ENCODE results near the gene CUEDC2. TPM values are rescaled to one million over a fixed set of nuclear protein-coding genes. Genes with fewer than 3 reads are reported as not detected.

Gene CUEDC2
- total and polyA plus RNA-seq, 10 of the 15 experiments (the other 5 are each of a cell fraction or from before 2014, with no cell fraction given), result 20.4 to 121 (median 75.0) TPM

DNA sequence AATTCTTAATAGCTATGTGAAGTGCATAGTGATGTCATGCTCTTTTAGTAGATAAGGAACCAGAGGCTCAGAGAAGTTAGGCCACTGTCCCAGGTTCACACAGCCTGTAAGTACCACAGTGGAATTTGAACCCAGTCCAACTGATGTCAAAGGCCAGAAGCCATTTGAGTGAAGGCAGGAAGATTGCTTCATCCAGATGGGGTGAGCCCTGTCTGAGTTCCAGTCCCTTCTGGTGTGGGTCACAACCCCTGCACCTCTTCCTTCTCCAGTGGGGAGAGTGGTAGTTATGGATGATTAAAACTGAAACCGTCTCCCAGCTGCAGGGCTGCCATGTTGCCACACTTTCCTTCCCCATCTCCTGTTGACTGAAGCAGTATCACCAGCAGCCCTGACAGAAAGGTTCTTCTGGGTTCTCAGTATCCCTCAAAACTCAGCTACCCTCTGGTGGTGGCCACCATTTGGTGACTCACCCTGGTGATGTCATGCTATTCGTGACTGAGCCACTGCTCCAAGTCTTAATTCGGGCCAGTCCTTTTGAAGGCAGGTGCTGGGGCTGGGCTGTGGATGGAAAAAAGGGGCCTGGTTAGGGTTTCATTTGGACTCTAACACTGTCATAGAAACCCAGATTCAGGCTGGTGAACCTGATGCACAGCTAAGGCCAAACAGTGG lies 20.4 kb upstream of the CUEDC2 start (continued):
- TF ChIP-seq, protein P1, sequence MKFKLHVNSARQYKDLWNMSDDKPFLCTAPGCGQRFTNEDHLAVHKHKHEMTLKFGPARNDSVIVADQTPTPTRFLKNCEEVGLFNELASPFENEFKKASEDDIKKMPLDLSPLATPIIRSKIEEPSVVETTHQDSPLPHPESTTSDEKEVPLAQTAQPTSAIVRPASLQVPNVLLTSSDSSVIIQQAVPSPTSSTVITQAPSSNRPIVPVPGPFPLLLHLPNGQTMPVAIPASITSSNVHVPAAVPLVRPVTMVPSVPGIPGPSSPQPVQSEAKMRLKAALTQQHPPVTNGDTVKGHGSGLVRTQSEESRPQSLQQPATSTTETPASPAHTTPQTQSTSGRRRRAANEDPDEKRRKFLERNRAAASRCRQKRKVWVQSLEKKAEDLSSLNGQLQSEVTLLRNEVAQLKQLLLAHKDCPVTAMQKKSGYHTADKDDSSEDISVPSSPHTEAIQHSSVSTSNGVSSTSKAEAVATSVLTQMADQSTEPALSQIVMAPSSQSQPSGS (IDR thresholded peaks at IDR 0.05; ENCODE audit: low read length), result peak; percentile 57

DNA sequence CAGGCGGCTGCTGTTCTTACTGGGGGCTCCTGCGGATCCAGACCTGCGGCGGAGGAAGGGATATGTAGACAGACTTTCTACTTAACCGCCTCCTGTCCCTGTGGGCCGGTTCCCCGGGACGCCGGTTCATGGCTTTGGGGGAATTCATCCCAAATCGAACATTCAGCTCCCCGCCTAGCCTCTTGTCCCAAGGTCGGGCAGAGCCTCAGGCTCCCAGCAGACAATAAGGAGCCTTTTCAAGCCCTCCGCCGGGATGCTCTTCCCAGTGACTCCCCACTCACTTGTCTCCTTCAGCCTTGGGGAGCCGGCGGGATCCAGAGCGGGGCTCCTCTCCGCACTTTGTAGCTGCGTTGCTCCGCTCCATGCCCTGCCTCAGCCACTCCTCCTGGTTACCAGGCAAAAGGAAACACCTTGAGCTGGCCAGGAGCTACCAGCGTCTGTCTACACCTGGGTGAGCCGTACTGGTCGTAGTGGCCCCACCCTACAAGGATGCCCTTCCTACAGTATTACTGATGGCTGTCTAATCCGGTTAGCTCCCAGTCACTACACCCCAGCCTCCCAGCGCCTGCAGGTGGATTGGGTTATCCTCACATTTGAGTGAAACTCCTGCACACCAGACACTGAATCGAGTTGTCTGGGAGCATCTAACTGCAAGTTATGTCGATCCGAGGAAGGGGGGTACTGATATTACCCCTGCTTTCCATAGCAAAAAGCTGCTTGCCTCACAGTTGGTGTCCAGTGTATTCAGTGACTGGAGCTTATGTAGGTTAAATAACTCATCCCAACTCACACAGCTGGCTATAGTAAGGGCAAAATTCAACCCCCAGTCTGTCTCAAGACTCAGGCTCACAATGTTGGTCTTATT lies 19.0 kb upstream of the CUEDC2 start, which contains the start of gene C10orf95:
TSS of gene C10orf95 (minus strand) at position 439 of the 865 bp plus-strand sequence. CDS start 450 bp downstream, outside the sequence.
- ChIA-PET RAD21 (ENCODE audit: unreplicated experiment) (interaction anchor here (0.6 to 3.7 kb wide), 16 partner anchors 9 to 296 kb away, joined by 3 to 20 read pairs (median 4); partner anchors contain the start of genes ACTR1A, CUEDC2, FBXL15 and NFKB2), SMC1A (ENCODE audit: uncharacterized antibody, unreplicated experiment) (interaction anchor here (0.6 to 3.4 kb wide), 9 partner anchors 11 to 98 kb away, joined by 3 to 23 read pairs (median 4); partner anchors contain the start of genes ACTR1A and NFKB2), CTCF (interaction anchor here (0.8 to 4.0 kb wide), 20 partner anchors 10 to 319 kb away, joined by 3 to 21 read pairs (median 3); partner anchors contain the start of genes ACTR1A, CUEDC2, FBXL15 and PPRC1), POLR2A (interaction anchor here (0.5 to 6.1 kb wide), 21 partner anchors 10 to 221 kb away, joined by 3 to 69 read pairs (median 5); partner anchors contain the start of genes ACTR1A, CUEDC2, FBXL15 and NFKB2)
- ATAC-seq, result peak; percentile 2; the same call in 1 of the 3 replicates
- TF ChIP-seq, protein P2, sequence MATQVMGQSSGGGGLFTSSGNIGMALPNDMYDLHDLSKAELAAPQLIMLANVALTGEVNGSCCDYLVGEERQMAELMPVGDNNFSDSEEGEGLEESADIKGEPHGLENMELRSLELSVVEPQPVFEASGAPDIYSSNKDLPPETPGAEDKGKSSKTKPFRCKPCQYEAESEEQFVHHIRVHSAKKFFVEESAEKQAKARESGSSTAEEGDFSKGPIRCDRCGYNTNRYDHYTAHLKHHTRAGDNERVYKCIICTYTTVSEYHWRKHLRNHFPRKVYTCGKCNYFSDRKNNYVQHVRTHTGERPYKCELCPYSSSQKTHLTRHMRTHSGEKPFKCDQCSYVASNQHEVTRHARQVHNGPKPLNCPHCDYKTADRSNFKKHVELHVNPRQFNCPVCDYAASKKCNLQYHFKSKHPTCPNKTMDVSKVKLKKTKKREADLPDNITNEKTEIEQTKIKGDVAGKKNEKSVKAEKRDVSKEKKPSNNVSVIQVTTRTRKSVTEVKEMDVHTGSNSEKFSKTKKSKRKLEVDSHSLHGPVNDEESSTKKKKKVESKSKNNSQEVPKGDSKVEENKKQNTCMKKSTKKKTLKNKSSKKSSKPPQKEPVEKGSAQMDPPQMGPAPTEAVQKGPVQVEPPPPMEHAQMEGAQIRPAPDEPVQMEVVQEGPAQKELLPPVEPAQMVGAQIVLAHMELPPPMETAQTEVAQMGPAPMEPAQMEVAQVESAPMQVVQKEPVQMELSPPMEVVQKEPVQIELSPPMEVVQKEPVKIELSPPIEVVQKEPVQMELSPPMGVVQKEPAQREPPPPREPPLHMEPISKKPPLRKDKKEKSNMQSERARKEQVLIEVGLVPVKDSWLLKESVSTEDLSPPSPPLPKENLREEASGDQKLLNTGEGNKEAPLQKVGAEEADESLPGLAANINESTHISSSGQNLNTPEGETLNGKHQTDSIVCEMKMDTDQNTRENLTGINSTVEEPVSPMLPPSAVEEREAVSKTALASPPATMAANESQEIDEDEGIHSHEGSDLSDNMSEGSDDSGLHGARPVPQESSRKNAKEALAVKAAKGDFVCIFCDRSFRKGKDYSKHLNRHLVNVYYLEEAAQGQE (IDR thresholded peaks at IDR 0.05; ENCODE audit: low read depth, low read length), result no peak
- TF ChIP-seq CHD4 (IDR thresholded peaks at IDR 0.05), result no peak
- no peak for TF ChIP-seq KLF5 (IDR thresholded peaks at IDR 0.05; ENCODE audit: partially characterized antibody)
- TF ChIP-seq ASH2L (IDR thresholded peaks at IDR 0.05; ENCODE audit: borderline replicate concordance, low read depth), result no peak
- TF ChIP-seq NFYB (IDR thresholded peaks at IDR 0.05; ENCODE audit: insufficient read depth, low read depth, low read length), result no peak
- Histone ChIP-seq H3K9me3 (replicated peaks; ENCODE audit: control insufficient read depth, insufficient read depth, low read length) (no peaks in the 10 kb centered on the region), H4K20me1 (ENCODE audit: control insufficient read depth, insufficient read depth) (no peaks in the 10 kb centered on the region), H2AFZ (ENCODE audit: control insufficient read depth, low read depth, low read length) (peak within 1 kb of the TSS; percentile 85), H3K9ac (ENCODE audit: control insufficient read depth, insufficient read depth, low read length) (peak within 1 kb of the TSS; percentile 90), H3K79me2 (ENCODE audit: control insufficient read depth, insufficient read depth, low read length) (peaks cover 21% of the 10 kb centered on the region), H3K27me3 (replicated peaks in 1 of 2; ENCODE audit: control insufficient read depth in 2 of 2, insufficient read depth in 2 of 2, low read length in 1 of 2) (no peaks in the 10 kb centered on the region), H3K27ac (ENCODE audit: control insufficient read depth, insufficient read depth) (peak within 1 kb of the TSS; percentile 88), H3K4me1 (ENCODE audit: control insufficient read depth, insufficient read depth, low read length) (peaks cover 18% of the 10 kb centered on the region), H3K36me3 (ENCODE audit: control insufficient read depth in 2 of 2, insufficient read depth in 2 of 2, low read length in 1 of 2) (no peaks in the 10 kb centered on the region; a peak in 1 of 4 replicates), H3K4me2 (ENCODE audit: control insufficient read depth, insufficient read depth) (peak within 1 kb of the TSS; percentile 93), H3K4me3 (peak within 1 kb of the TSS; percentile 99)
- in situ Hi-C loops (cut with MboI) (no loop called here), intact Hi-C loops (cut with micrococcal nuclease; ENCODE audit: unreplicated experiment) (loop anchor here (2.0 kb wide), 2 partner anchors 19 to 51 kb away; partner anchors contain the start of genes ACTR1A, CUEDC2 and SUFU)
- FAIRE-seq, result peak; percentile 13
- 31% methylated on average over 28 of the region's 28 CpGs for WGBS (ENCODE audit: insufficient coverage, insufficient replicate concordance, low lambda C conversion rate, missing lambda C conversion rate)
- BruUV-seq (replicated peaks), result no TSS peak
- DNase-seq (ENCODE audit: low read depth, low spot score), result no peak
